ENCODE data around the gene DSEL. TPM values are rescaled to one million over a fixed set of nuclear protein-coding genes. Genes with fewer than 3 reads are reported as not detected.

The DSEL gene
- total RNA-seq, 1 donor: 1.5 TPM

DNA sequence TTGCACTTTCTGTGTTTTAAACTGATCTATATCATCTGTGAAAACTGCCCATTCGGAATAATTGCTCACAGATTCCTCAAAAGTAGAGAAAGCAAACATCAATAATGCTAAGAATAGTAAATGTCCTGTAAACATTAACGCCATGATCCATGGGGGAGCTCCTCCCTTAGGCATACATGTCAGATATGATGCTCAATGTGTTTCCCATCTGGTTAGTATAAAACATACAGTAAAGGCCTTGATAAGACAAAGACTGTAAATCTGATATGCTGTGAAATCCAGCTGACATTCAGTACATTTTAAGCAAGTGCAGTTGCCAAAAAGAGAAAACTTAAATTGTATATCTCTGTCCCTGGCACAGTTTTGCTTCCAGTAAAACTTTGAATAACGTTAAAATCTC lies 2.1 kb downstream of the DSEL start:
- H3K4me3 ChIP-seq (ENCODE audit: low read length): no peak overlapping the region
- H3K4me1 ChIP-seq (ENCODE audit: insufficient read depth, low read length): peaks cover 14% of the 10 kb centered on the region
- no peaks in the 10 kb centered on the region for H3K9me3 ChIP-seq (ENCODE audit: low read depth, low read length)
- H3K27me3 ChIP-seq (ENCODE audit: insufficient read depth, low read length): peaks cover 20% of the 10 kb centered on the region

DNA sequence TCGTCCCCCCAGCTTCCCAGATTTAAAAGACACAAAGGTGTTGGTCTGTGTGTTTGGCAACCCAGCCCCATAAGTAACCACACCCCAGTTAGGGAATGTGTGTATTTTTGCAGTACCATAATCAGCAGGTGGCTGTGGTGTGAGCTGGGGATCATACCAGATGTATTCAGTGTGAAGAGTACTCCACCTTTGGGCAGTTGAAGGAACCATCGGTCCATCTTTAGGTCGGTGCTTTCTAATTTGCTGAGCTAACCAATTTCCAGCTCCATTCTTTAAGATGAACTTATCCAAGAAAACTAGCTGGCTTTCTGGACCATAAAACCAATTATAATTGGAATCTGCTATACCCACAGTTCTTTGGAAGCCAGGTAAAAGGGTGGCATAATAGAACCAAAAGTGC lies 3.2 kb downstream of the DSEL start:
- no peak overlapping the region for H3K4me3 ChIP-seq (ENCODE audit: low read length)
- no peaks in the 10 kb centered on the region for H3K9me3 ChIP-seq (ENCODE audit: low read depth, low read length)
- H3K27me3 ChIP-seq (ENCODE audit: insufficient read depth, low read length): peaks cover 18% of the 10 kb centered on the region
- peaks cover 14% of the 10 kb centered on the region for H3K4me1 ChIP-seq (ENCODE audit: insufficient read depth, low read length)

DNA sequence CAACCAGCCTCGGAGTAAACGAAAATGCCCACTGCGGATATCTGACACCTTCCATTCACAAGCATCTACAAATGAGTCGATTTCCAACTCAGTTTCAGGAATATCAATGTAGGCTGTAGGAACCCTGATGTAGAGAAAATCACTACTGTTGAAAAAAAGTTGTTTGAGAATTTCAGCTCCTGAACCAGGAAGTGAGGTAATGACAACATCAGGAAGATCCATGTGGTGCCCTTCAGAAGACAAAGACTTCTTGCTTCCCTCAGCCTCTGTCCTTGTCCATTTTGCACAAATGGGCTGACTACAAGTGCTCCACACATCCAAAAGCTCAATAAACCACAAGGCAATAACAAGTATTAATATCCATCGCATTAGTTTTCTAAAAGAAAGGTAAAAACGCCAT lies 4.7 kb downstream of the DSEL start:
- H3K4me1 ChIP-seq (ENCODE audit: insufficient read depth, low read length): peaks cover 7% of the 10 kb centered on the region
- H3K27me3 ChIP-seq (ENCODE audit: insufficient read depth, low read length): peaks cover 12% of the 10 kb centered on the region
- H3K9me3 ChIP-seq (ENCODE audit: low read depth, low read length): no peaks in the 10 kb centered on the region
- no peak overlapping the region for H3K4me3 ChIP-seq (ENCODE audit: low read length)

DNA sequence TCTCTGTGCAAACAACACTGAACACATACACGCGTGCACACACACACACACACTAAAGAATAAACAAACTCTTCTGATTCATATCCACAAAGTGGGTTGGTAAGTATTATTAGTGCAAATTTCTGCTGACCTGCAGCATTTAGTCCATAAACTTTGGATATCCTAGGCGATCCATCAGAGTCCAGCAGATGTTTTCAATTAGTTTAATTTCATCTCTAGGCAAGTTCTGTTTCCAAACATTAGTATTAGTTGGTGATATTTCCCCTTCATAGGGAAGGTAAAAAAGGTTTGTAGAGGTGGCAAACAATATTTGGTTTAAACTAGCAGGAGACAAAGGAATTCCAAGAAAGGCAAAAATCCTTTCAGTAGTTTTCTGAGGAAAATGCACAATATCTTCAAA lies 5.7 kb downstream of the DSEL start:
- Histone ChIP-seq H3K9me3 (ENCODE audit: low read depth, low read length) (no peaks in the 10 kb centered on the region), H3K4me3 (ENCODE audit: low read length) (no peak overlapping the region), H3K27me3 (ENCODE audit: insufficient read depth, low read length) (peaks cover 8% of the 10 kb centered on the region), H3K4me1 (ENCODE audit: insufficient read depth, low read length) (peaks cover 2% of the 10 kb centered on the region)

DNA sequence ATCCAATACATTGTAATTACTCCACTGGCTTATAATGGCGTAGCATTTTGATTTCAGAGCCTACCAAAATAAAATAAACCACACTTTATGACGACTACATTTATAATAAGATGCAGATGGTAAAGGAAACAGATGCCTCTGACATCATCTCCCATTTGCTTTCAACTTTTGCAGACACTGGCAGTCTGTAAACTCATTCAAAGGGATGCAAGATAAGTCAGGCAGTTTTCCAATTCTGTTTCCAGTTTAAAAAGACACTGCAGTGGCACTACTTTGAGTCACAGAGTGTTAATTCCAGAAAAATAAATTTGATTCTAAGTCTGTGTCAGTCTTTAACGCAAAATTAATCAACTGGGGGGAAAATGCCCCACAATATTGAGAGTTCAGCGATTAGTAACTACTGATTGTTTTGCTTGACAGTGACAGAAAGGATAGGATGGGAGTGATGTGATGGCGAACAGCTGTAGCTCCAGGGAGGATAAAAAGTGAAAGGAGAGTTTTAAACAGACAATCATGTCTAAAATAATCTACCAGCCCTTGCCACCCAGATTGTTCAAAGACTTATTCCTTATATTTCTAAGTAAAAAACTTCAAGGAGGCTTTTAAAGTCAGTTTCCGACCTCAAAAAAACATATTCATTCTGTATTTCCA lies 6.7 kb downstream of the DSEL start:
- no peaks in the 10 kb centered on the region for H3K9me3 ChIP-seq (ENCODE audit: low read depth, low read length)

DNA sequence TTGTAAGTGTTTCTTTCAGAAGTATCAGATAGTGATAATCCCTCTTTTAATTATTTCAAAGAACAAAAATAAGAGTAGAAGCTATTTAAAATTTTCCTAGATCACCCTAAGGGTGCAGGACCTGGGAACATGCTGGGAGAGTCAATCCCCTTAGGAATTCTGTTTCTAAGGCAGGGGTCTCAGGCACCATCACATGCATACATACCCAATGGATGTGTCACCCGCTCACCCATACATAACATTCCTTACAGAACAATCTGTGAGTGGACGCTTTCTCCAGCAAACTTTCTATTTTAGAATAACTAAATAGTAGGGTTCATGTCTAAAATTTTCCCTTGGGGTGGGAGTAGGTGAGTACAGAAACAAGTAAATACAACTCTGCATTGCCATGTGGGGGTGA lies 8.4 kb downstream of the DSEL start:
- no peak overlapping the region for H3K4me3 ChIP-seq (ENCODE audit: low read length)
- H3K9me3 ChIP-seq (ENCODE audit: low read depth, low read length): no peaks in the 10 kb centered on the region
- H3K4me1 ChIP-seq (ENCODE audit: insufficient read depth, low read length): no peaks in the 10 kb centered on the region
- no peaks in the 10 kb centered on the region for H3K27me3 ChIP-seq (ENCODE audit: insufficient read depth, low read length)

More for the DNA sequence above, 6.7 kb downstream of the DSEL start:
- Histone ChIP-seq H3K4me1 (ENCODE audit: insufficient read depth, low read length) (no peaks in the 10 kb centered on the region), H3K4me3 (ENCODE audit: low read length) (no peak overlapping the region), H3K27me3 (ENCODE audit: insufficient read depth, low read length) (no peaks in the 10 kb centered on the region)

DNA sequence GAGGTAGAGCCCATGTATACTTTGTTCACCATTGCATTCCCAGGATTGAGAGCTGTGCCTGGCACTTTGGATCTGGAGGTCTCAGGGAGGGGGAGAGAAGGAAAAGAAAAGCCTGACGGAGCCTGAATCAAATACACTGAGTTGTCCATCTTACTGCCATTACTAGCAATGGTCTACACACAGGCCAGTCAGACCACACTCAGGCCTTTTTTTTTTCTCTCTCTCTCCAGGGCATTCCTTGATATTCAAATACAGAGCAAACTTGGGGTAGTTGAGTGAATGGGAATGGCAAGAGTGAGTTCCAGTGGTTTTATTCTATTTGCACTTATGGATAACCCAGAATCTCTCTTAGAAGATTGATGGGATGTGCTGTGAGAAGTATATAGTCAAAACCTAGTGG lies 11.8 kb downstream of the DSEL start:
- H3K27me3 ChIP-seq (ENCODE audit: insufficient read depth, low read length): no peaks in the 10 kb centered on the region
- H3K4me1 ChIP-seq (ENCODE audit: insufficient read depth, low read length): no peaks in the 10 kb centered on the region
- H3K4me3 ChIP-seq (ENCODE audit: low read length): no peak overlapping the region
- no peaks in the 10 kb centered on the region for H3K9me3 ChIP-seq (ENCODE audit: low read depth, low read length)

DNA sequence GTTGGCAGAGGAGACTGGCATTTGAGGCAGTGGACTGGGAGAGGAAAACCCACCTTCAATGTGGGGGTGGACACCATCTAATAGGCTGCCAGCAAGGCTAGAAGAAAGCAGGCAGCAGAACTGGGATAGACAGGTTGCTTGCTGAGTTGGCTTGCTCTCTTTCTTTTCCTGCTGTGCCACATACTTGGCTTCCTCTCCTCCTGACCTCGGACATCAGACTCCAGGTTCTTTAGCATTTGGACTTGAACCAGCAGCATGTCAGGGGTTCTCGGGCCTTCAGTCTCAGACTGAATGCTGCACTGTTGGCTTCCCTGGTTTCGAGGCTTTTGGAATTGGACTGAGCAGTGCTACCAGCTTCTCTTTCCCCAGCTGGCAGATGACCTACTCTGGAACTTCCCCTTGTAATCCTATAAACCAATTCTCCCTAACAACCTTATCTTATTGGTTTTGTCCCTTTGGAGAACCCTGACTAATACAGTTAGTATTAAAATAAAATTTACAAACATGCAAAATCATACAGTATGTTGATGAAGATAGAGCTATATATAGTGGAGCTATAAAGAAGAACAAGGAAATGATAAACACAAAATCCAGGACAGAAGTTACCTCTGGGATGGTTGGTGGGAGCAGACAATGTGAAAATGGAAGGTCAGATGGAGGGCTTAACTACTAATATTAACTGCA lies 15.9 kb downstream of the DSEL start:
- no peaks in the 10 kb centered on the region for H3K27me3 ChIP-seq (ENCODE audit: insufficient read depth, low read length)
- H3K4me1 ChIP-seq (ENCODE audit: insufficient read depth, low read length): no peaks in the 10 kb centered on the region
- no peaks in the 10 kb centered on the region for H3K9me3 ChIP-seq (ENCODE audit: low read depth, low read length)
- H3K4me3 ChIP-seq (ENCODE audit: low read length): no peak overlapping the region

DNA sequence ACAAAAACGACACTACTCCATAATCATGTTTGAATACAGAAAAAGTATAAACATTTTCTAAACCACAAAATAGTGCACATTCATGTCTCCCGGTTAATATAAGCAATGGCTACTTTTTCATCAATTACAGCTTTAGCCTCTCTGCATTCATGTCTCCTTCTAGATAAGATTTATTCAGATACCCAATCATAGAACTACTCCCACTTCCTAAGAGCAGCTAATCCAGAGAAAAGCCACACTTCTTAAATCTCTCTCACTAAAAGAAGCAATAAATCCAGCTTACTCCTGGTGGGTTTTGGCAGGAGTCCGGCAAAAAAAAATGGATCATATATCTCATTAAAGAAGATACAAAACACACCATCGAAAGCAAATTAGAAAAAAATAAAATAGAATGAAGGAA lies 20.1 kb downstream of the DSEL start:
- no peaks in the 10 kb centered on the region for H3K9me3 ChIP-seq (ENCODE audit: low read depth, low read length)
- no peaks in the 10 kb centered on the region for H3K27me3 ChIP-seq (ENCODE audit: insufficient read depth, low read length)
- H3K4me3 ChIP-seq (ENCODE audit: low read length): no peak overlapping the region
- H3K4me1 ChIP-seq (ENCODE audit: insufficient read depth, low read length): no peaks in the 10 kb centered on the region

DNA sequence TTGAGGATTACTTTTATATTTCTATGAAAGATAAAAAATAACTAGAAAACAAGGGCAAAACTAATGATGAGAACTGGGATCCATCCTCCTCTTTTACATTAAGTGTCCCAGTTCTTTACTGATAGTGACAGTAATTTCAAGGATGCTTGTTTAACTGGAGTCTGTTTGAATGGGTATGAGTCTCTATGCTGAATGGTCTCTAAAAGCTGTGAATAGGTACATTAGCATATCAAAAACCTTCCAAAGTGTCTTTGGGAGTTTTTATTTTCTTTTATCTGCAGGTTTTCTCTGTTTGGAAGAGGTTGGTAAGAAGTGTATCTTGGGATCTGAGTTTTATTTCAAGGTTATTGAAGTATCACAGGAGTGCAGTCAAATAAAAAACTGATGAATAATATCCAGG lies 30.0 kb downstream of the DSEL start:
- H3K27me3 ChIP-seq (ENCODE audit: insufficient read depth, low read length): no peaks in the 10 kb centered on the region
- H3K4me3 ChIP-seq (ENCODE audit: low read length): no peak overlapping the region
- H3K4me1 ChIP-seq (ENCODE audit: insufficient read depth, low read length): no peaks in the 10 kb centered on the region
- H3K9me3 ChIP-seq (ENCODE audit: low read depth, low read length): no peaks in the 10 kb centered on the region

DNA sequence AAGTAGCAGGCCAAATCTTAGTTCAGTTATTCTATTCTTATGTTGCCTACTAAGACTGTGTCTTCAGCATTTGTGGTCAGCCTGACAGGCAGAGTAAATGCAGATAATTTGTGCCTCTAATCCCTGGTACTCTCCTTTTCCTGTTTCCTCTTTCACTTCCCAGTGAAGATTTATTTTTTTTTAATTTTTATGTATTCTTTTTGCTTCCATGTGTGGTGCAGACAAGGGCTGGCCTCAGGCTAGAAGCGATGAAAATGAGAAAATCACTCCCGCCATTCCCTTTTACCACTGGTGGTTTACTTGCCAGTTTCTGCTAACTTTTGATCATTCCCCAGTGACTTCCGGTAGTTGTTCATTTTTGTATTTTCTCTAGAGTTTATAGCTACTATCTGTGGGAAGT lies 30.9 kb downstream of the DSEL start:
- Histone ChIP-seq H3K27me3 (ENCODE audit: insufficient read depth, low read length) (no peaks in the 10 kb centered on the region), H3K9me3 (ENCODE audit: low read depth, low read length) (no peaks in the 10 kb centered on the region), H3K4me1 (ENCODE audit: insufficient read depth, low read length) (no peaks in the 10 kb centered on the region), H3K4me3 (ENCODE audit: low read length) (no peak overlapping the region)

DNA sequence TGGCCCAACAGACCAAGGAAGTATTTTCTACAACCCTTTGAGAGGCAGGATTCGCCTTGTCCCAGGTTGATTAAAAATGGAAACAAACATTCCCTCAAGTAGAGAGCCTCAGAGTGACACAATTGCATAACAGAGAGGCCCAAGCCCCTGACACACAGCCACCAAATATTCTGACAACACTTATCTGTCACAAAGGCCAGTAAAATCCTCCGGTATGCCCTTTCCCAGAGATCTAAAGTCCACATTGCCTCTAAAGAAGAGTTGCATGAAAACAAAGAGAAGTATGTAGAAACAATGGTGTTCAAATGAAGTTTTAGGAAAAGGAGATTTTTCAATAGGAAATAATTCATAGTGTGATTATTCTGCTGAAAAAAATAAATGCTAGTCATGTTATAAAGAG lies 32.1 kb downstream of the DSEL start:
- H3K4me1 ChIP-seq (ENCODE audit: insufficient read depth, low read length): no peaks in the 10 kb centered on the region
- H3K27me3 ChIP-seq (ENCODE audit: insufficient read depth, low read length): no peaks in the 10 kb centered on the region
- no peak overlapping the region for H3K4me3 ChIP-seq (ENCODE audit: low read length)
- H3K9me3 ChIP-seq (ENCODE audit: low read depth, low read length): no peaks in the 10 kb centered on the region

DNA sequence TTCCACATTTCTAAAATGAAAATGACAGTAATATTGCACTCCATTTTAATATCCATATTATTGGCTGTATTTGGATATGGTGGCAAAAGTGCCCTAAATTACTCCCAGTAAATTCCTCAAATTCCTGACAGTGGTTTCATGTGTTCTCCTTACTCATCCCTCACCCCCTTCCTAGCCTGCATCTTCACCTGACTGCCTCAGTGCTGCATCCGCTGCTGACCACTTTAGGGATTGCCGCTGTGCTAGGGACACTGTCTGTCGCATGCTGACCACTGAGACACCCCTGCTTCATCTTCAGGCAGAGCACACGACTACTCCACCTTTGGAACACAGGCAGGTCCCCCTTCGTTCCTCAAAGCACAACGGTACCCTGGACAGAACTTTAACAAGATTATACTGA lies 32.6 kb downstream of the DSEL start:
- Histone ChIP-seq H3K9me3 (ENCODE audit: low read depth, low read length) (no peaks in the 10 kb centered on the region), H3K4me1 (ENCODE audit: insufficient read depth, low read length) (no peaks in the 10 kb centered on the region), H3K4me3 (ENCODE audit: low read length) (no peak overlapping the region), H3K27me3 (ENCODE audit: insufficient read depth, low read length) (no peaks in the 10 kb centered on the region)

DNA sequence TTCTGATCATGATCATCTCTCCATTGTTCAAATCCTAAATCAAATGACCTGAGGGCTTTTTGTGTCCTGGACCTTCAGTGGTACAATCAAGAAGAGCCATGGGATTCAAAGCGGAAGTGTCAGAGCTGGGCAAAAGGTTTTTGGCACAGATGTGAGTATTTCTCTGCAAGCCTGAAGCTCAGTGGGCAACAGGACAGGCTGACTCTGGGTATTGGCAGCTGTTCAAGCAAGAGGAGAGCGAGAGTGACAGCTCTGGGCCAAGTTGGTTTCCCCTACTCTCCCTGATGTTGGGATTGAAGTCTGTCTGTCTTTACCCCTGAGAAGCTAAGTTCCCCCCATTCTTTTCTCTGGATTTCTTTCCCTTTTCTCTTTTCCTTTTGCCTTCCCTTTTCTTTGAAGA lies 33.3 kb downstream of the DSEL start:
- Histone ChIP-seq H3K27me3 (ENCODE audit: insufficient read depth, low read length) (no peaks in the 10 kb centered on the region), H3K4me3 (ENCODE audit: low read length) (no peak overlapping the region), H3K9me3 (ENCODE audit: low read depth, low read length) (no peaks in the 10 kb centered on the region), H3K4me1 (ENCODE audit: insufficient read depth, low read length) (no peaks in the 10 kb centered on the region)

DNA sequence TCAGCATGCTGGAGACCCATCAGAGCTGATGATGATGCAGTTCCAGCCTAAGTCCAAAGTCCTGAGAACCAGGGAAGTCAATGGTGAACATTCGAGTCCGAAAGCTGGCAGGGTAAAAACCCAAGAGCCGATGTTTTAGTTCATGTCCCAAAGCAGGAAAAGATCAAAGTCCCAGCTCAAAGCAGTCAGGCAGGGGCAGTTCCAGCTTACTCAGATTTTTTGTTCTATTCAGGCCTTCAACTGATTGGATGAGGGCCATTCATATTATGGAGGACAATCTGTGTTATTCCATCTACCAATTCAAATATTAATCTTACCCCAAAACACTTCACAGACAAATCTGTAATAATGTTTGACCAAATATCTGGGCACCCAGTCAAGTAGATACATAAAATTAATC lies 38.3 kb downstream of the DSEL start:
- Histone ChIP-seq H3K4me1 (ENCODE audit: insufficient read depth, low read length) (no peaks in the 10 kb centered on the region), H3K27me3 (ENCODE audit: insufficient read depth, low read length) (no peaks in the 10 kb centered on the region), H3K9me3 (ENCODE audit: low read depth, low read length) (no peaks in the 10 kb centered on the region), H3K4me3 (ENCODE audit: low read length) (no peak overlapping the region)

DNA sequence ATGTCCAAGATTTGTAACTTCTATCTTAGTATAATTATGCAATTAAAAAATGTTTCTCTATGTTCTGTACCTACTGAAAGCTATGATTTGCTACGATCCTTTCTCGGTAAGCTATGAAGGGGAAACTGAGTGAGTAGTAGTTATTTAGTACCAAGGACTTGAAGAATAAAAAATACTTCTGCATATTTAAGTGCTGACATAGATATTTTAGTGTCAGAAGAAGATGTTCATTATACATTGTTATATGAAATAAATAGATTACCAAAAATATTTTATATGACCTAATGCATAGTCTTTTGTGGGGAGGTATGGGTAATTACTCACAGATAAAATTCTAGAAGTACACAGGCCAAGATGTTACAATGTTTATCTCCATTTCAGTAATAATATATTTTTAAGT lies 39.0 kb downstream of the DSEL start:
- H3K27me3 ChIP-seq (ENCODE audit: insufficient read depth, low read length): no peaks in the 10 kb centered on the region
- no peak overlapping the region for H3K4me3 ChIP-seq (ENCODE audit: low read length)

More for the DNA sequence above, 39.0 kb downstream of the DSEL start:
- H3K9me3 ChIP-seq (ENCODE audit: low read depth, low read length): no peaks in the 10 kb centered on the region
- H3K4me1 ChIP-seq (ENCODE audit: insufficient read depth, low read length): no peaks in the 10 kb centered on the region
